K562 (cell line): ENCODE results near the gene PARPBP. TPM values are rescaled to one million over a fixed set of nuclear protein-coding genes. Genes with fewer than 3 reads are reported as not detected.

Experiments used
- ATAC-seq: fragments of 200-7000 bp; cut with Tn5 transposase; 3 replicates; pipeline ENCODE4 v1.9.1; 2020; ENCODE audit warnings: moderate library complexity
- BruUV-seq: library from RNA; stranded (reverse); fragments of 400-500 nt; replicated peaks from 2 replicates; lab custom pipeline; 2021; lab: Mats Ljungman, UMichigan
- CTCF ChIA-PET: fragments of 300-600 bp; formaldehyde crosslinking; extraction: SDS; loops from one replicate; lab custom pipeline; 2021; ENCODE audit warnings: low intra/inter-chr PET ratio; lab: Yijun Ruan, JAX
- POLR2A ChIA-PET: fragments of 300-600, 350-650 bp; sonication (Branson Sonifier 250); formaldehyde crosslinking; extraction: SDS; loops from one replicate; lab custom pipeline; 2021; ENCODE audit warnings: antibody characterized with exemption, inconsistent platforms; lab: Yijun Ruan, JAX
- DNase-seq, 4 experiments: peaks; one replicate each; pipeline versions ENCODE4 v3.0.0 to v3.0.0-alpha.2; 2011 to 2018; ENCODE audit warnings: low spot score in 3 of 4, mixed read lengths in 3 of 4; ENCODE audit errors: extremely low read depth in 1 of 4
- FAIRE-seq: peaks from 2 replicates; lab custom pipeline; 2011; peaks lifted over from hg19 to GRCh38; lab: Jason Lieb, UNC
- H2AFZ ChIP-seq: 2 replicates; pipeline ENCODE4 v1.6.0; 2011; ENCODE audit warnings: low read depth, low read length, control low read depth, inconsistent platforms
- H3K27ac ChIP-seq: fragments of 200-600 bp; 3 replicates; pipeline ENCODE4 v1.8.0; 2011; ENCODE audit warnings: low read depth, mild to moderate bottlenecking, control low read depth, inconsistent platforms, low read length, moderate library complexity, mixed read lengths; ENCODE audit errors: extremely low read depth
- H3K27me3 ChIP-seq, 2 experiments: fragments of 300-600 bp in 1 of 2; 2 replicates in 1 of 2; 3 replicates in 1 of 2; pipeline versions ENCODE4 v1.6.0 to v1.8.0; 2011; ENCODE audit warnings: inconsistent platforms in 2 of 2, low read length in 2 of 2, mild to moderate bottlenecking in 1 of 2, mixed read lengths in 1 of 2, moderate library complexity in 1 of 2; ENCODE audit not compliant: control insufficient read depth in 2 of 2, insufficient read depth in 2 of 2
- H3K36me3 ChIP-seq: fragments of 300-600 bp; 3 replicates; pipeline ENCODE4 v1.8.0; 2011; ENCODE audit warnings: mild to moderate bottlenecking, low read length, inconsistent platforms; ENCODE audit not compliant: control insufficient read depth, insufficient read depth
- H3K4me1 ChIP-seq, 2 experiments: fragments of 200-600 bp in 1 of 2; replicated peaks in 1 of 2; 2 replicates in 1 of 2; 3 replicates in 1 of 2; pipeline versions ENCODE4 v1.5.1 to v1.8.0; 2011; ENCODE audit warnings: inconsistent platforms in 2 of 2, low read length in 2 of 2, mild to moderate bottlenecking in 1 of 2, mixed read lengths in 1 of 2, moderate library complexity in 1 of 2; ENCODE audit not compliant: control insufficient read depth in 2 of 2, insufficient read depth in 2 of 2
- H3K4me2 ChIP-seq: 2 replicates; pipeline ENCODE4 v1.6.1; 2011; ENCODE audit warnings: low read length, control low read depth, inconsistent platforms, mixed read lengths; ENCODE audit not compliant: insufficient read depth
- H3K4me3 ChIP-seq: fragments of 200-600 bp; sonication (generic), shearing (Covaris generic); 2 replicates; pipeline ENCODE4 v1.5.1; 2016; ENCODE audit warnings: control low read depth, inconsistent platforms
- H3K79me2 ChIP-seq: fragments of 200-600 bp; 3 replicates; pipeline ENCODE4 v1.8.0; 2011; ENCODE audit warnings: low read length, inconsistent platforms; ENCODE audit not compliant: control insufficient read depth, insufficient read depth
- H3K9ac ChIP-seq, 2 experiments: 2 replicates each; pipeline versions ENCODE4 v1.6.0 to v1.6.1; 2011; ENCODE audit warnings: low read depth in 2 of 2, low read length in 2 of 2, control low read depth in 1 of 2, inconsistent platforms in 1 of 2, mild to moderate bottlenecking in 1 of 2, mixed read lengths in 1 of 2; ENCODE audit not compliant: insufficient read depth in 1 of 2
- H3K9me1 ChIP-seq: one replicate; pipeline ENCODE4 v1.6.0; 2011; ENCODE audit warnings: inconsistent platforms, mild to moderate bottlenecking, low read length, moderate library complexity; ENCODE audit not compliant: control insufficient read depth, insufficient read depth
- H3K9me3 ChIP-seq: replicated peaks from 2 replicates; pipeline ENCODE4 v1.5.1; 2011; ENCODE audit warnings: low read depth, low read length, inconsistent platforms; ENCODE audit not compliant: control insufficient read depth, insufficient read depth
- H4K20me1 ChIP-seq: replicated peaks from 2 replicates; pipeline ENCODE4 v1.6.1; 2011; ENCODE audit warnings: low read length, inconsistent platforms, mixed read lengths; ENCODE audit not compliant: control insufficient read depth, insufficient read depth
- BCLAF1 ChIP-seq, 2 experiments: fragments of 450-650 bp in 1 of 2; IDR thresholded peaks; 2 replicates each; pipeline ENCODE4 v1.6.1; 2011 to 2017; ENCODE audit warnings: low read depth in 2 of 2, antibody characterized with exemption in 1 of 2, borderline replicate concordance in 1 of 2, low read length in 1 of 2, mild to moderate bottlenecking in 1 of 2, mixed read lengths in 1 of 2; ENCODE audit not compliant: control insufficient read depth in 1 of 2
- CBX2 ChIP-seq: fragments of 200-600 bp; sonication (generic); IDR thresholded peaks from one replicate; pipeline ENCODE4 v1.6.1; 2012; ENCODE audit warnings: mild to moderate bottlenecking, low read length, inconsistent platforms; ENCODE audit not compliant: insufficient read depth, poor library complexity, severe bottlenecking
- CTCFL ChIP-seq: IDR thresholded peaks from 2 replicates; pipeline ENCODE4 v1.6.1; 2011; ENCODE audit warnings: borderline replicate concordance, low read depth, mild to moderate bottlenecking, moderate library complexity, low read length; ENCODE audit not compliant: insufficient read depth, poor library complexity, severe bottlenecking
- E2F8 ChIP-seq: fragments of 450-650 bp; IDR thresholded peaks from 2 replicates; pipeline ENCODE4 v1.7.1; 2018; ENCODE audit warnings: mild to moderate bottlenecking, low read depth; ENCODE audit not compliant: partially characterized antibody
- ELK1 ChIP-seq: sonication (generic); formaldehyde crosslinking; IDR thresholded peaks from 2 replicates; pipeline ENCODE4 v1.8.1; 2022; ENCODE audit warnings: missing genetic modification reagents
- SMARCC2 ChIP-seq: fragments of 450-650 bp; IDR thresholded peaks from 2 replicates; pipeline ENCODE4 v1.6.1; 2017; ENCODE audit warnings: antibody characterized with exemption, moderate library complexity, mild to moderate bottlenecking, low read depth
- UBTF ChIP-seq, 2 experiments: IDR thresholded peaks; 2 replicates each; pipeline ENCODE4 v1.6.1; 2012; ENCODE audit warnings: improper control_type of control experiment in 2 of 2, low read depth in 2 of 2, low read length in 2 of 2, borderline replicate concordance in 1 of 2
- ZNF75A ChIP-seq: fragments of 450-650 bp; formaldehyde crosslinking; IDR thresholded peaks from 2 replicates; pipeline ENCODE4 v1.4.0; 2020; ENCODE audit warnings: mild to moderate bottlenecking
- ZZZ3 ChIP-seq: fragments of 450-650 bp; IDR thresholded peaks from 2 replicates; pipeline ENCODE4 v1.6.1; 2016; ENCODE audit warnings: antibody characterized with exemption, mild to moderate bottlenecking, moderate library complexity
- WGBS: fragments of 100-300 bp; shearing (Covaris generic); methylation state at CpG from one replicate; pipeline ENCODE4 v1.1.6; 2016; ENCODE audit warnings: low coverage, mixed read lengths; ENCODE audit not compliant: insufficient coverage; ENCODE audit errors: missing lambda C conversion rate; 5-methylcytosine and 5-hydroxymethylcytosine counted together
- in situ Hi-C: fragments of 300-500 bp; cut with MboI; formaldehyde crosslinking; loops from 4 replicates; pipeline ENCODE4 v1.15.0; 2018; ENCODE audit warnings: inconsistent platforms, mixed read lengths
- intact Hi-C: fragments of 100-400 bp; cut with micrococcal nuclease; formaldehyde crosslinking; loops from 2 replicates; pipeline ENCODE4 v1.14.2; 2022
- polyA plus RNA-seq, 8 experiments: library from polyadenylated mRNA; depleted of rRNA in 4 of 8; stranded (reverse) in 5 of 8; unstranded in 3 of 8; fragments of >200 nt; fragmentation: Nextera tagmentation in 2 of 8; fragmentation: Illumina TruSeq in 1 of 8; extraction: Ambion mirVana in 2 of 8; extraction: Trizol in 1 of 8; gene quantifications; 2 replicates each; pipeline versions ENCODE4 v1.2.1 to v1.2.3, GENCODE V29; 2011 to 2014; ENCODE audit warnings: inconsistent platforms in 1 of 8, missing spikeins in 1 of 8
- total RNA-seq, 7 experiments: library from RNA; depleted of rRNA in 6 of 7; stranded (reverse); fragments of >200 nt in 6 of 7; fragmentation: Illumina TruSeq in 2 of 7; extraction: Trizol in 2 of 7; gene quantifications; 2 replicates each; pipeline versions ENCODE4 v1.2.1 to v1.2.3, GENCODE V29; 2011 to 2021; ENCODE audit warnings: low replicate concordance in 1 of 7

The PARPBP gene
- total and polyA plus RNA-seq, 9 of the 15 experiments (the other 6 are each of a cell fraction or from before 2014, with no cell fraction given) = 26.1 to 62.5 (median 49.0) TPM

- no peaks in the 10 kb centered on the region for H4K20me1 ChIP-seq
- no peak overlapping the region for H3K4me3 ChIP-seq
- H3K36me3 ChIP-seq = peaks cover 17% of the 10 kb centered on the region; the same call in 2 of the 3 replicates
- no peaks in the 10 kb centered on the region for H3K27me3 ChIP-seq
- H2AFZ ChIP-seq = no peak overlapping the region
- ATAC-seq (no peak), DNase-seq (no peak), FAIRE-seq (no peak)
- POLR2A ChIA-PET = interaction anchor here (0.7 kb wide), 1 partner anchor 568 kb away, joined by 3 read pairs; no protein-coding TSS in a partner anchor
- H3K4me2 ChIP-seq = no peak overlapping the region
- H3K4me1 ChIP-seq = no peaks in the 10 kb centered on the region
- WGBS = 92% methylated on average over 2 of the region's 2 CpGs
- CTCF ChIA-PET = no interaction called here
- in situ Hi-C loops (no loop called here), intact Hi-C loops (no loop called here)
- no peak overlapping the region for H3K27ac ChIP-seq
- no peak overlapping the region for H3K9ac ChIP-seq
- no peaks in the 10 kb centered on the region for H3K79me2 ChIP-seq
- H3K9me1 ChIP-seq = no peaks in the 10 kb centered on the region
- no peaks in the 10 kb centered on the region for H3K9me3 ChIP-seq
- BruUV-seq = no TSS peak
- TF ChIP-seq ELK1 (CRISPR knock-in tag) (no peak), ZNF75A (CRISPR knock-in tag) (no peak), ZZZ3 (no peak), CTCFL (no peak), SMARCC2 (no peak), BCLAF1 (IDR thresholded peaks at IDR 0.05; ENCODE audit: borderline replicate concordance in 1 of 2, control insufficient read depth in 1 of 2, low read depth in 2 of 2, low read length in 1 of 2) (no peak), CBX2 (no peak), E2F8 (no peak), UBTF (IDR thresholded peaks at IDR 0.05; ENCODE audit: borderline replicate concordance in 1 of 2, low read depth in 2 of 2, low read length in 2 of 2) (no peak)
Measured at GRCh38 chr12:102204025-102204424, 84.0 kb downstream of the PARPBP start.
